Measurements from ENCODE around the gene ADGRA1. TPM values are rescaled to one million over a fixed set of nuclear protein-coding genes. Genes with fewer than 3 reads are reported as not detected.

ADGRA1 gene
- total RNA-seq, 4 donors from 2014 or later, result not detected

GRCh38 chr10:133041101-133041500, 46.6 kb upstream of the ADGRA1 start:
- DNase-seq, result no peak
- H3K4me3 ChIP-seq, result no peak overlapping the region
- H3K27me3 ChIP-seq, result peaks cover 0 to 76% (median 0%) of the 10 kb centered on the region in 4 donors
- H3K36me3 ChIP-seq, result no peaks in the 10 kb centered on the region
- no peak overlapping the region for H3K27ac ChIP-seq
- no peak for TF ChIP-seq CTCF (IDR thresholded peaks at IDR 0.05)
- TF ChIP-seq POLR2A (IDR thresholded peaks at IDR 0.05), result no peak
- no peaks in the 10 kb centered on the region for H3K9me3 ChIP-seq
- WGBS, 2 donors, result 53 to 63% methylated on average over 1 to 7 of the region's 12 CpGs
- intact Hi-C loops (cut with DNase I), result no loop called here
- no peaks in the 10 kb centered on the region for H3K4me1 ChIP-seq

GRCh38 chr10:133042061-133042460, 45.7 kb upstream of the ADGRA1 start:
- H3K4me3 ChIP-seq, result no peak overlapping the region
- peaks cover 0 to 82% (median 0%) of the 10 kb centered on the region in 4 donors for H3K27me3 ChIP-seq
- WGBS, 2 donors, result 84 to 100% methylated on average over 7 to 17 of the region's 17 CpGs
- no peak for TF ChIP-seq CTCF (IDR thresholded peaks at IDR 0.05)
- no peak for TF ChIP-seq POLR2A (IDR thresholded peaks at IDR 0.05)
- H3K4me1 ChIP-seq, result no peaks in the 10 kb centered on the region
- DNase-seq, result no peak
- no peaks in the 10 kb centered on the region for H3K36me3 ChIP-seq
- intact Hi-C loops (cut with DNase I), result no loop called here
- H3K9me3 ChIP-seq, result no peaks in the 10 kb centered on the region
- H3K27ac ChIP-seq, result no peak overlapping the region

- TF ChIP-seq POLR2A (IDR thresholded peaks at IDR 0.05) (no peak), CTCF (IDR thresholded peaks at IDR 0.05) (no peak)
- intact Hi-C loops (cut with DNase I), result no loop called here
- no peaks in the 10 kb centered on the region for H3K9me3 ChIP-seq
- WGBS, 2 donors, result 20 to 60% methylated on average over 1 to 11 of the region's 18 CpGs
- H3K27me3 ChIP-seq, result peaks cover 0 to 89% (median 0%) of the 10 kb centered on the region in 4 donors
- no peak overlapping the region for H3K27ac ChIP-seq
- no peak overlapping the region for H3K4me3 ChIP-seq
- no peaks in the 10 kb centered on the region for H3K4me1 ChIP-seq
- no peaks in the 10 kb centered on the region for H3K36me3 ChIP-seq
- DNase-seq, result no peak
These were observed 44.9 kb upstream of the ADGRA1 start for GRCh38 chr10:133042816-133043215.

- DNase-seq, result no peak
- H3K4me3 ChIP-seq, result no peak overlapping the region
- TF ChIP-seq CTCF (IDR thresholded peaks at IDR 0.05) (no peak), POLR2A (IDR thresholded peaks at IDR 0.05) (no peak)
- 57 to 88% methylated on average over 4 to 5 of the region's 18 CpGs for WGBS, 2 donors
- H3K27ac ChIP-seq, result no peak overlapping the region
- intact Hi-C loops (cut with DNase I), result no loop called here
- no peaks in the 10 kb centered on the region for H3K36me3 ChIP-seq
- H3K4me1 ChIP-seq, result no peaks in the 10 kb centered on the region
- no peaks in the 10 kb centered on the region for H3K9me3 ChIP-seq
- H3K27me3 ChIP-seq, result peaks cover 0 to 89% (median 0%) of the 10 kb centered on the region in 4 donors
These were observed 44.0 kb upstream of the ADGRA1 start for GRCh38 chr10:133043541-133044225.

GRCh38 chr10:133044401-133044811, 43.3 kb upstream of the ADGRA1 start:
- Histone ChIP-seq H3K4me3 (no peak overlapping the region), H3K4me1 (no peaks in the 10 kb centered on the region), H3K27me3 (peaks cover 0 to 89% (median 0%) of the 10 kb centered on the region in 4 donors), H3K36me3 (no peaks in the 10 kb centered on the region), H3K9me3 (no peaks in the 10 kb centered on the region), H3K27ac (no peak overlapping the region)
- DNase-seq, result no peak
- WGBS, 2 donors, result 40 to 69% methylated on average over 1 to 17 of the region's 19 CpGs
- TF ChIP-seq CTCF (IDR thresholded peaks at IDR 0.05) (no peak), POLR2A (IDR thresholded peaks at IDR 0.05) (no peak)
- intact Hi-C loops (cut with DNase I), result no loop called here
